GM18858 (cell line): ENCODE data around the gene GPR183.

Experiments used
- ATAC-seq: cut with Tn5 transposase; IDR thresholded peaks from one replicate; pipeline ENCODE4 v1.9.1; 2021; ENCODE audit not compliant: unreplicated experiment

Gene GPR183

DNA sequence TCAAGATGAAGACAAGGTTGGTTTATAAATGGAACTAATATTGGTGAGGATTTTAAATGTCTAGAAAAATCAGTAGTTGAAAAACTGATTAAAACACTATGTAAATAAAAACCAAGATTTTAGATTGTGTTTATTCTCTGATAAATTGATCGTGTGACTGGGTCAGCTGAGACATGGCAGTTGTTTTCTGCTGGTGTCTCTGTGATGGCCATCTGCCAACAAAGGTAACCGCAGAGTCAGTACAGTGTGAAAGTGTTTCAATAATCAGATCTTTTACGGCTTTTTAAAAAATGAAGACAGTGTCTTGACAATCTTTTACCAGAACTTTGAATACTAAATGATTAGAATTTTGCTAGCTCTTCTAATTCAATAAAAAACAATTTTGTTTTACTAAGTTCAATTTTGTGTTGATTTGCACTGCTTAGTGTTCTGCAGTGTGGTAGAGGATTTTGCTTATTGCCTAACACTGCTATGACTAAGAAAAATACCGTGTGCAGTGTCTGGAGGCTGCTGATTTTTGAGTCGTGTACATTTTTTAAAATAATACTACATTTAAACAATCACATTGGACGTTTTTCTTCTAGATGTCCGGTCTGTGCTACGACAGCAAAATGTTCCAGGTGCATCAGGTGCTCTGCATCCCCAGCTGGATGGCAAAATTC is 32.7 kb upstream of the GPR183 start:
- ATAC-seq, result no peak

DNA sequence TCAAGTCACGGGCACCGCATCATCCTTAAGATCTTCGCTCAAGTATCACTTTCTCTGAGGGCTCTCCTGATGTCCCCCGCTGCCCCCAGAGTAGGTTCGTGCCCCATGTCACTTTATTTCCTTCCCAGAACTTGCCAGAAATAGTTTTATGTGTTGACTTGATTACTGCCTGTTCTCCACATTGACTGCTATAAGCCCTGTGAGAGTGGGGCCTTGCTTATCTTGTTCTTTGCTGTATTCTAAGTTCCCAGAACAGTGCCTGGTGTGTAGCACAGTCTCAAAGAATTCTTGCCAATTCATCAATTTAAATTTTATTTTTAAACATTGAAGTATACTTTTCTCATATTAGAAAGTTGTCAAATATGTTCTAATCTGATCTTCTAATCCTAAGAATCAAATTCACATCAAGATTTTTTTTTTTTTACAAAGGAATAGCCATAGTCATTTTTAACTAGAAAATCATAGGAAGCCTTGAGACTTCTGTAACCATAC is 32.1 kb upstream of the GPR183 start:
- no peak for ATAC-seq

DNA sequence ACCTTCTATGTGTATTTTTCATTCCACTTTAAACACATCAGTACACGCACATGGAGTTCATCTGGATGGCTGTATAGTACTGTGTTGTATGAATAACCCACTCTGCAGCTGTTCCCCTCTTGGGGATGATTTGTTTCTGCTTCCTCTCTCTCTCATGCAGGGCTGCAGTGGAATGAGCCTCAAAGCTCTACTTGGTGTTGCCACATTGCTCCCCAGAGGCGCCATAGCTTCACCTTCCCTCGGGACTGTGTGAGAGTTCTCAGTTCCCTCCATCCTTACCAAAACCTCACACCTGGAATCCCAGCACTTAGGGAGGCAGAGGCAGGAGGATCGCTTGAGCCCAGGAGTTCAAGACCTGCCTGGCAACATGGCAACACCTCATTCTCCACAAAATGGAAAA is 28.4 kb upstream of the GPR183 start:
- ATAC-seq, result peak; percentile 67

DNA sequence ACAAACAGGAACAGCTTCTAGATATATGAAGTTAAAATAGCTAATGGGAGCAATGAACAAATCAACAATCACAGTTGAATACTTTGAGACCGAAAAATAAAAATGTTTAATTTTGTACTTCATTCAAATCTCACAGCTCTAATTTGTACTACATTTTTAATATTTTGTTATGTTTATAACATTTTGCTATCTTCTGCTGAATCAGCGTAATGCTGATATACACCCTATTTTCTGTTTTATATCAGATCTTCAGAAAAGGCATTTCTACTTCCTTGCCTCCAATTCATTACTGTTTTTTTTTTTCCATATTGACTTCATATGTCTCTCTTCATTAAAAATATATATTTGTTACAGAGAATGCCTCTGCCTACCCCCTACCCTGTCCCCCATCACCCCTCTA is 27.9 kb upstream of the GPR183 start:
- ATAC-seq, result no peak

DNA sequence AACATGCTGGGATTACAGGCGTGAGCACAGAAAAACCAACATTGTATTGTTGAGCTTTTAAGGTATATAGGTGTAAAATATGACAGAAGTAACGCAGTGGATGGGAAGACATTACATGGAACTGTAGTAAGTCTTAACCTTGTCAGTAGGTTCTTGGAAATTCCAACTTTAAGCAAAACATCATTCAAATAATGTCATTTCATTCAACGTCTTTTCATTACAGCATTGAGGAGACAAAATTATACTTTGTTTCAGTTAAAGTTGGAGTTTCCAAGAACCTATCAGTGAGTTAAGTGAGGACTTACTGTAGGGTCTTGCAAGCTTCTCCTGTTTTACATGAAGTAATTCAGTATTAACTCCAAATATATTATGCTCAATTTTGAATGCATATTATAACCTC is 27.0 kb upstream of the GPR183 start:
- ATAC-seq, result no peak

DNA sequence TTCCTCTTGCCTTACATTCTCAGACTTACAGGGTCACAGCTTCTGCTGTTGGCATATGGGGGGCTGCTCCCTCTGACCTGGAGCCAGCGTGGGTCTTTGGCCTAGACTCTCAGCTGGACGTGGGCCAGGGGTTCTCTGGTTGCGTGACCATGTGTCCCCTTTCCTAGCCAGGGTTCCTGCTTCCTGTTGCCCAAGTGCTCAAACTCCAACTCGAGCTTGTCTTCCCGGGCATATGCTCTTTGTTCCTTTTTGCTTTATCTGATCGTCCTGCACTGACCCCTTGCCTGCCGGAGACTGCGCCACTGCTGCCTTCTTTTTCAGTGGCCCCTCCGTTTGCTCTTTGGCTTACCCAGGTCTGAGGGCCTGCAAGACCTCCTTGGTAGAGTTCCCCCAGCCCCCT is 25.3 kb upstream of the GPR183 start:
- ATAC-seq, result no peak

DNA sequence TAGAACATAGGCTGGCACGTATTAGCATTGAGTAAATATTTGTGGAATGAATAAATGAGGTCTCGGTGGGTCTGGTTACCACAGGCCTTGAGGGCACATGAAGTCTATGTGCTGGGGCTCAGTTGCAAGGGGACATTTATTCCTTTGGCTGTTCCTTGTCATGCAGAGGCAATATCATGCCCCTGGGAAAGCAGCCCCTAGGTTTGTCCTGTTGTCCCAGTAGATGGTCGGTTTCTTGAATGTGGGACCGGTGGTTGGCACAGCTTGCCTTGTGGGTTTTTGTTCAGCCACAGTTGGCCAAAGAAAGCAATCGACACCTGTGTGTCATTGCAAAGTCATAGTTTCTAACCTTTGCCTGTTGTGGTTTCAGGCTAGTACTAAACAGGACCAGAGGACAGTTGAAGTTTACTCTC is 24.7 kb upstream of the GPR183 start:
- peak; percentile 80 for ATAC-seq

DNA sequence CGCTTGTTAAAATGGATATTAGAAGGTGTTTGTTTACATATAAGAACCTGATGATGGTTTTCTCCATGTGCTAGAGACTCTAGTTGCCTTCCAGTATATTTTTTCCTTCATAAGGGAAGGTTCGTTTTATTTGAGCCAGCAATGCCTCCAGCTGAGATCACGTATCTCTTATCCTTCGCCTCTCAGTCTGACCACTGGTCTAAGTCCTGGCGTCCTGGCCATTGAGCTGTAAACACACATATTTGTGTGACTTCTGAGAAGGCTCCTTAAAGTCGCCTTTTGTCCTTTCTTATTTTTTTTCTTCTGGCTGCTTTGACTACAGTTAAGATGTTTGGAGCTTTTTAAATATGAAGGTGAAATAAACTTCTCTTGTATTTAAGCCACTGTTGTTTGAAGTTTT is 23.7 kb upstream of the GPR183 start:
- no peak for ATAC-seq

DNA sequence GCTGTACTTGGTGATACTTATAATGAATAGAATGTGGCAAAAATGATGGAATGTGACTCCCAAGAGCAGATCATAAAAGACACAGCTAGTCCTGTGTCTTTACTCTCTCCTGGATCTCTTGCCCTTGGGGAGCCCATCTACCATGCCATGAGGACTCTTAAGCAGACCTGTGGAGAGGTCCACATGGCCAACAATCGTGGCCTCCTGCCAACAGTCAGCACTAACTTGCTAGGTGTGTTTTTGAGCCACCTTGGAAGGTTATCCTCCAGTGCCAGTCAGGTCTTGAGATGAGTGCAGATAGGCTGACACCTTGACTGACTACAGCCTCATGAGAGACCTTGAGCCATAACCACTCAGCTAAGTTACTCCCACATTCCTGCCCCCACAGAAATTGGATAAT is 22.3 kb upstream of the GPR183 start:
- ATAC-seq, result no peak

DNA sequence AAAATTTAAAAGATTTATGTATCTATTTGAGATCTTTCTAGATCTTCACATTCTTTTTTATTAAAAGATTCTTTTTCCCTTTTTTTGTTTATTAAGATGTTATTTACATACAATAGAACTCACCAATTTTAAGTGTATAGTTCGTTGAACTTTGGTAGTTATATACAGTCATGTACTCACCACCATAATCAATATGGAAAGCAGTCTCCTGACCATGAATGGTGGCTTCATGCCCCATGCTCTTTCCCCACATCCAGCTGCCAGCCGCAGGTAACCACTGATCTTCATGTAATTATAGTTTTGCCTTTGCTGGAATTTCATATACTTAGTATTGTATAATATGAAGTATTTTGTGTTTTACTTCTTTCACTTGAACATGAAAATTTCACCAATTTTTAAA is 20.6 kb upstream of the GPR183 start:
- ATAC-seq, result no peak

DNA sequence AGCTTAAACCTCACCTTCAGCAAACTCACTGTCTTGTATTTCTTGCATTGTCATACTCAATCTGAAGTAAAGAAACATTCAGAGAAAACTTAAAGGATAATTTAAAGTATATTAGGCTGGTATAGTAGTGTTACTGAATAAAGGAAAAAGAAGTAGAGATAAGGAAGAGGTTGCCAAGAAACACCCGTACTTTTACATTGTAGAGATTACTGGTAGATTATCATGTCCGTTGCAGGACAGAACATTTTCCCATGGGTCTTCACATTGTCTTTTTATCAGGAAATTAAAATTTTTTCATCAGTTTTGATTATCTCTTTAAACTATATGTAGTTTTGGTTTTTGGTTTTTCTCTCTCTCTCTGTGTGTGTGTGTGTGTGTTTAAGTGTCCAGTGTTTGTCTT is 19.9 kb upstream of the GPR183 start:
- no peak for ATAC-seq

DNA sequence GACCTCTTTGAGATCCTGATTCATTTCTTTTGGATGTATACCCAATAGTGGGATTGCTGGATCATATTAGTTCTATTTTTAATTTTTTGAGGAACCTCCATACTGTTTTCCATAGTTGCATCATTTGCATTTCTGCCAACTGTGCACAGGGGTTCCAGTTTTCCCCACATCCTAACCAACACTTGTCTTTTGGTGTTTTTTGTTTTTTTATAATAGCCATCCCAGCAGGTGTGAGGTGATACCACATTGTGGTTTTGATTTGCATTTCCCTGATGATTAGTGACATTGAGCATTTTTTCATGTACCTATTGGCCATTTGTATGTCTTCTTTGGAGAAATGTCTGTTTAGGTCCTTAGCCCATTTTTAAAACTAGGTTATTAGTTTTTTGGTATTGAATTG is 18.8 kb upstream of the GPR183 start:
- ATAC-seq, result no peak

DNA sequence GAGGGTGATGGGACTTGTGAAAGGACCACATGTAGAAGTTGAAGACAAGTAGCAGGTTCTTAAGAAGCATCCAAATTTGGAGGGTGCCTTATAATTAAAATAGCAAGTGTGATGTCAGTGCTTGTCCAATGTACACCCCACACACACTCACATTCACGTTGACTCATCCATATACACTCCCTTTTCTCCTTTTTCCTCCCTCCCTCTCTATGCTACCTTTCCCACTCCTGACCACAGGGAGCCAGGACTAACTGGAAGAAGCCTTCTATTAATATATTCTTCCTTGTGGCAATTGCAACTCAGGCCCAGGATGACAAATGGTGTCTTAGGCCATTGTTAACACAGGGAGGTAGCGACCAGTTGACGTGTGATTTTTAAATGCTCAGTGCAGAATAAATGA is 16.3 kb upstream of the GPR183 start:
- ATAC-seq, result no peak

DNA sequence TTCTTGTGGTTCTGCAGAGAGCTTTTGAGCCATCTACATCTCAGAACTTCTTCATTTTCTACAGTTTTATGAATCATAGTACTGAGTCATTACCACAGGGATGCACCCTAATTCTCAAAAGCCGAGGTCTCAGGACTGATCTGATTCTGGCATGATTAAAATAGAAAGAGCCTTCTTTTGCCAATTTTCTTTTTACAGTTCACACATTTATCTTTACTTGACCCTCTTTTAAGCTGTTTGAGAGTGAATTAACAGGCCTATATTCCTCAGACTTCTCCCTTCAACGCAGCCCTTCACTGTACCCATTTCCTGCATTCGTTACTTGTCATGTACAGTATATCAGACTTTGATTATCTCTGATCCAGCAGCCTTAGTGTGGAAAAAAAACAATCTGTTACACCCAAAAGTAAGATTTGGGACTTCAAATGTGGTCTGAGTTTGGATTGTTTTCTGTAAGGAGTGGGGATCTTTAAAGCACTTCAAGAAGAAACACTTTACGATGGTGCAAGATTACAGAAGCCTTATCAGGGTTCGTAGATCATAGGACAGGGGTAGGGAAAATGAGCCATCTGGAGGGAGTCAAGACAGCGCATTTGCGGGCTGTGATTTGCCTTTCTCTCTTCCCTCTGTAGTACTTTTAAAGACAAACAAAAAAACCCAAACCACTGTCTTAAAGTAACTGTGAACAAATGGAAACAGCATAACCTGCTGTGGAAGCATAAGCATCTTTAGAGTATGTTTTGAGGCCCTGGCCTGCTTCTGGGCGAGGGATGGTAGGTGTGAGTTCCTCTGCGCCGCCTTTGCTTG is 15.3 kb upstream of the GPR183 start:
- peak; percentile 94 for ATAC-seq

DNA sequence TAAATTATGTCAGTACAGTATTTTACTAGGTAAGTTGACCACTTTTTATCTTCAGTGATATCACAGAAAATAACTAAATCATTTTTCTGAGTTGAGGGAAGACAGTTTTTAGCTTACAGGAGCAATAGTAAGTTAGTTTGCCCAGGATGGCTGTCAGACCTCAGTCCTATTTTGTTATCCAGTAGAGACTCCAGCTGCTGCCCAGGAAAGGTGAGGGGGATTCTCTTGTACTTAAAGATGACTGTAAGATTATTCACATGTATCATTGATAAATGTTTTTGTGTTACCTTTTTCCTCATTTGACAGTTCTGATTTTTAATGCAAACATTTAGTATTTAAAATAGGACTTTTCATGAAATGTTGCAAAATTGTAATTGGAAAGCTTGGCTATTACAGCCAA is 14.5 kb upstream of the GPR183 start:
- ATAC-seq, result no peak

DNA sequence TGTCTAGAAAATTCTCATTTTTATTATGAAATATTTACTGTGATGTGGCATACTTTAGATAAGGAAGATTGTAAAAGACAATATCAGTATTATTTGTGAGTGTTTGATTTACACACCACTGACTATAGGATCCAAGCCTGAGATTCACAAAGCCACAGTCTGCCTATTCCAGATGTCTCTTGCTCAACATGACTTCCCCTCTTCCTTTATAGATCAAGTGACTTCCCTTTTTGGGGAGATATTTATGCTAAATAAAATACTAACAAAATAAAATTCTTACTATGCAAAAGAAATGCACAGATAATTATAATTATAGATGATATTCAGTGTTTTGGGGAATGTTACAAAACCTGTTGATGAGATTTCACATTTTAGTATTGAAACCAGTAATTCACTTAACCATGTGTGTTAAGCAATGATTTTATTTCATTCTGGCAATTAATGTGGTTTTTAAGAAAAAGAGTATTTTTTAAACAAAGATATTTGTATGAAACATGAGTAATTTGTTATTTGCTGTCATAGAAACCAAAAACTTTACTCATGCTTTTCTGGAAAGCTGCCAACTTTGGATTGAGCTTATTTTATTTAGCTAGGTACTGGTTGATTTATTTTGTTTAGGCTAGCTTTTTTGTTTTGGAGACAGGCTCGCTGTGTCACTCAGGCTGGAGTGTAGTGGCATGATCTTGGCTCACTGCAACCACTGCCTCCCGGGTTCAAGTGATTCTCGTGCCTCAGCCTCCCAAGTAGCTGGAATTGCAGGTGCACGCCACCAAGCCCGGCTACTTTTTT is 13.7 kb upstream of the GPR183 start:
- ATAC-seq, result no peak

DNA sequence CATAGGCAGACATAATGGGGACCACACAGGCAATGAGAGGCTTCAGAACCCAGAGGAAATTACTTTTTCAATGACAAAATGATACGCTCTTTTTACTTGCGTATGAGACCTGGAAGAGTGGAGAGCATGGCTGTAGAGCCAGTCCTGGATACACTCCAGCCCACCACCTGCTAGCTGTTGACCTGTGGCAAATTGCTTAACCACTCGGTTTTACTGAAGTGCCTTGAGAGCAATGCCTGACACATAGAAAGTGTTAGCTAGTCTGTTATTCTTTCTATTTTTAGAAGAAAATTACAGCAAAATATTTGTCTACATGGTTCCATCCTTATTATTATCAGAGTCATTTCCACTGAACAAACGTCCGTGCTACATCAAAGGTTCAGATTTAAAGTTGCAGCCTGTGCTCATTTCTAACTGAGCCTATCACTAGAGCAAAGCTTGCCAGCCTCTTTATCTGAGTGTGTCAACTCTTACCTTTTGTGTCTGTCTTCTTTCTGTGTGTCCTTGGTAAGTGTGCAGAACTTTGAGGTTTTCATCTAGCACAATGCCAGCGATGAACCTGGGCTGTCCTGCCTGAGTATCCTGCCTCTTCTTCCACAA is 9.6 kb upstream of the GPR183 start:
- no peak for ATAC-seq

DNA sequence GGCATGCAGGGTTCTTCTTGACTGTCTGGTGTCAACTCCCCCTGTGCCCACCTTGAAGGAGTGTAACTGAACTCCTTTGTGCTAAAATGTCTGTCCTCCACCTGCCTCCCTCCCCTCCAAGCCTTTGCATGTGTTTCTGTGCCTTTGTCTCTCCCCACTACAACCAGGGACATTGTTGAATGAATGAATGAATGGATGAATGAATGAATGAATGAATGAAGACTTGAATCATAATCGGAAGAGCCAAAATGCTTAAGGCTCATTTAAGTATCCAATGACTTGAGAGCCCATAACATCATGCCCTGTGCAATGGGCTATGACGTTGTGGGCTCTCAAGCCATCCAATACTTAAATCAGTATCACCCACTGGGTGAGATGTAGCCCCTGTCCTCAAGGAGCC is 9.0 kb upstream of the GPR183 start:
- ATAC-seq, result no peak

DNA sequence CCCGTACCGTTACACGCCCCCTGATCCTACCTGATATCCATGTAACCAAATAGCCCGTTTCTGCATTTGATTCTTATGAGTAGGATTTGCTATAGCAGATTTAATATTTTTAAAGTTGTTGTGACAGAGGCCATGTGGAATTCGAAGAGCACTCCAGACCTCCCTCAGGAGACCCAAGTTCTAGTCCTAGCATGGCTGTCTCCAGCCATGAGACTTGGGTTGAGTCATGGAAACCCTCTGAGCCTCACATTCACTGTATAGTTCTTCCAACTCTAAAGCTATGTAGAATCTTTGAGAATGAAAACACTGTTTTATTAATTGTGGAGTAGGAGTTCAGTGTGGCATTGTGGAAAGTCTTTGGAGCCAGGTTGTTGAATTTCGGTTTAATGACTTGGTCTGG is 8.0 kb upstream of the GPR183 start:
- ATAC-seq, result no peak

DNA sequence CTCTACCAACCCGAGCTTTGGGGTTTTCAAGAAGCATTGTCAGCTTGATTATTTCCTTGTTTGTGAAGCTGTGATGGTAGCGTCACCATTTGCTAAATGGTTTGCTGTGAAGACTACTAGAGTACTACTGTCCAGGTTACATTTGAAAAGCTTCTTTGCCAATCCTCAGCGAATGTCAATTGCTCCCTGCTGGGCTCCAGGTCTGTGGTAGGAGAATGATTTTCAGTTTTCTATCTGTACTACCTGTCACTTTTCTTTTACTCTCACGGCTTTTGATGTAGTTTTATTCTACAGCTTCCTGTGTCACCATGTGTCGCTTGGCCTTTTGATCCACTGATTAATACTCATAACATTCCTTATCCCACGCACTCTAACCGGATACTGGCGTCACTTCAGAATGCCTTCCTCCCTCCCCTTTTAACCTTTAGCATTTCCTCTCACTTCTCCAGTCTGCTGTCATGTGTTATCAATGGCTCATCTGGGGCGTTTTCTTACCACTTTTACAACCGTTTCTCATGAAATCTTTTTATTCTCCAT is 7.5 kb upstream of the GPR183 start:
- no peak for ATAC-seq

DNA sequence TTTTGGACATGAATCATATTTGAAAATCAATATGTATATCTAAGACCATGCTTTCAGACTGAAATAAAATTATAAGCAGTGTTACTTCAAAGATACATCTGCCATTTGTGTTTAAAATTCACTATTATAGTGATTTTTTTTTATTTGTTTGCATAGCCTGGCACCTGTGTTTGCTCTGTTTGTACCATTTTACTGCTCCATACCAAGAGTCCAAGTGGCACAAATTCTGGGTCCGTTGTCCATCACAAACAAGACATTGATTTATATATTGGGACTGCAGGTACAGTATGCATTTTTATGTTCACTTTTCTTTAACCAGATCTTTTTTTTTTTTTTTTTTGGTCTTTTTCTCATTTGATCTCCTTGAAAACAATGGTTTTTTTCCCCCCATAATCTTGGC is 6.7 kb upstream of the GPR183 start:
- no peak for ATAC-seq
